Esophagus squamous epithelium (tissue), 4 donors: ENCODE data around the gene KANSL1.
"Not testable (repeated sequence)": the region's sequence is repeated elsewhere in the genome, so short reads cannot be mapped to it uniquely, and the experiment has no call there.

Experiments
- CTCF ChIP-seq, 6 experiments: fragments of 450-650 bp in 4 of 6; fragments of 200-600 bp in 2 of 6; sonication (generic) in 2 of 6; IDR thresholded peaks; one replicate each; pipeline ENCODE4 v1.5.1; 2016 to 2019; ENCODE audit warnings: antibody characterized with exemption in 6 of 6, mild to moderate bottlenecking in 4 of 6, moderate library complexity in 4 of 6
- POLR2A ChIP-seq, 4 donors: fragments of 450-650 bp; IDR thresholded peaks; one replicate each; pipeline ENCODE4 v1.6.1; 2017; ENCODE audit warnings: antibody characterized with exemption in 4 of 4, mild to moderate bottlenecking in 4 of 4, moderate library complexity in 3 of 4

DNA sequence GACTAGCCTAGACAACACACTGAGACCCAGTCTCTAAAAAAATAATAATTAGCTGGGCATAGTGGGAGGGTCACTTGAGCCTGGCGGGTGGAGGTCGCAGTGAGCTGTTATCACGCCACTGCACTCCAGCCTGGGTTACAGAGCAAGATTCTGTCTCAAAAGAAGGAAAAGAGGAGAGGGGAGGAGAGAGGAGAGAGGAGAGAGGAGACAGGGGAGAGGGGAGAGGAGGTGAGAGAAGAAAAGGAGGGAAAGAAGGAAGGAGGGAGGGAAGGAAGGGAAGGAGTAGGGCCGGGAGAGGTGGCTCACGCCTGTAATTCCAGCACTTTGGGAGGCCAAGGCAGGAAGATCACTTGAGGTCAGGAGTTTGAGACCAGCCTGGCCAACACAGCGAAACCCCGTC lies 9.8 kb downstream of the KANSL1 start:
- TF ChIP-seq CTCF, POLR2A (IDR thresholded peaks at IDR 0.05): not testable (repeated sequence)
